NCI-H1417 (cell line): ENCODE data around the gene IGSF9B.
"Not testable (repeated sequence)": the region's sequence is repeated elsewhere in the genome, so short reads cannot be mapped to it uniquely, and the experiment has no call there.

ENCODE experiments used
- DNase-seq, 3 experiments: peaks; one replicate each; lab custom pipeline; 2025; lab: John Stamatoyannopoulos, UW

The IGSF9B gene, protein sequence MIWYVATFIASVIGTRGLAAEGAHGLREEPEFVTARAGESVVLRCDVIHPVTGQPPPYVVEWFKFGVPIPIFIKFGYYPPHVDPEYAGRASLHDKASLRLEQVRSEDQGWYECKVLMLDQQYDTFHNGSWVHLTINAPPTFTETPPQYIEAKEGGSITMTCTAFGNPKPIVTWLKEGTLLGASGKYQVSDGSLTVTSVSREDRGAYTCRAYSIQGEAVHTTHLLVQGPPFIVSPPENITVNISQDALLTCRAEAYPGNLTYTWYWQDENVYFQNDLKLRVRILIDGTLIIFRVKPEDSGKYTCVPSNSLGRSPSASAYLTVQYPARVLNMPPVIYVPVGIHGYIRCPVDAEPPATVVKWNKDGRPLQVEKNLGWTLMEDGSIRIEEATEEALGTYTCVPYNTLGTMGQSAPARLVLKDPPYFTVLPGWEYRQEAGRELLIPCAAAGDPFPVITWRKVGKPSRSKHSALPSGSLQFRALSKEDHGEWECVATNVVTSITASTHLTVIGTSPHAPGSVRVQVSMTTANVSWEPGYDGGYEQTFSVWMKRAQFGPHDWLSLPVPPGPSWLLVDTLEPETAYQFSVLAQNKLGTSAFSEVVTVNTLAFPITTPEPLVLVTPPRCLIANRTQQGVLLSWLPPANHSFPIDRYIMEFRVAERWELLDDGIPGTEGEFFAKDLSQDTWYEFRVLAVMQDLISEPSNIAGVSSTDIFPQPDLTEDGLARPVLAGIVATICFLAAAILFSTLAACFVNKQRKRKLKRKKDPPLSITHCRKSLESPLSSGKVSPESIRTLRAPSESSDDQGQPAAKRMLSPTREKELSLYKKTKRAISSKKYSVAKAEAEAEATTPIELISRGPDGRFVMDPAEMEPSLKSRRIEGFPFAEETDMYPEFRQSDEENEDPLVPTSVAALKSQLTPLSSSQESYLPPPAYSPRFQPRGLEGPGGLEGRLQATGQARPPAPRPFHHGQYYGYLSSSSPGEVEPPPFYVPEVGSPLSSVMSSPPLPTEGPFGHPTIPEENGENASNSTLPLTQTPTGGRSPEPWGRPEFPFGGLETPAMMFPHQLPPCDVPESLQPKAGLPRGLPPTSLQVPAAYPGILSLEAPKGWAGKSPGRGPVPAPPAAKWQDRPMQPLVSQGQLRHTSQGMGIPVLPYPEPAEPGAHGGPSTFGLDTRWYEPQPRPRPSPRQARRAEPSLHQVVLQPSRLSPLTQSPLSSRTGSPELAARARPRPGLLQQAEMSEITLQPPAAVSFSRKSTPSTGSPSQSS (N-terminal part only)

GRCh38 chr11:133956650-133957633 lies at the start of gene IGSF9B:
Gene IGSF9B (minus strand): TSS chr11:133956968. CDS start chr11:133956754, 214 bp downstream.
- DNase-seq = peak; percentile 95 to 98 (median 97)

DNA sequence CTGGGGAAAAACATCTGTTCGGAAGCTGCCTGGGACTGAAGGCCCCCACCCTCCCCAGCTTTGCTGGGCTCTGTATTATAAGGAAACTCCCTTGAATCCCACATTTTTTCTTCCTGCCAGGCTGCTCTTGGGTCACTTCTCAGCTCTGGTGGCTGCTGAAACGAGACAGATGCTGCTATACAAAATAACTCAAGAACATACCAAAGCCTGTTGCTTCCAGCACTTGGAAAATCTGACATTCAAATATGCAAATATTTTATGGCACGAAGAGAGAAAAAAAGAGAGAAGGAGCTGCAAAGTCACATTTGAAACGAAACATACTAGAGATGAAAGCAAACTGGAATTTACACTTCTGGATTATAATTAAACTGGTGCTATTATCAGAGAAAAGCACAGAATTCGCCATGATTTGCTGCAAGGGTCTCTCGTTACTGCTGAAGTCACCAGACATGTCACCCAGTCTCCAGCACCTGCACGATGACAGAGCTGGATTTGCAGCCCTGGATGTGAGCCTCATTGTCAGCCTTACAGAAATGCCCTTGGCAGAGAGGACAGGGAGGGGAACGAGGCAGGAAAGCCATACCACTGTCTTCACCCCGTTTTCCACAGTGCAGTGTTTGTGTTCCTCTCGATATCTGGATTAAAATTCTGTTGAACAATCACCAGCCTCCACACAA lies 47.9 kb upstream of the IGSF9B start:
- no peak for DNase-seq

- DNase-seq = no peak
Observed at GRCh38 chr11:134003792-134004495, 47.2 kb upstream of the IGSF9B start.

GRCh38 chr11:134002819-134003218 lies 46.1 kb upstream of the IGSF9B start:
- not testable (repeated sequence) for DNase-seq

- not testable (repeated sequence) for DNase-seq
Observed at GRCh38 chr11:134002338-134002737, 45.6 kb upstream of the IGSF9B start.

GRCh38 chr11:134001596-134001995 lies 44.8 kb upstream of the IGSF9B start:
- no peak for DNase-seq

DNA sequence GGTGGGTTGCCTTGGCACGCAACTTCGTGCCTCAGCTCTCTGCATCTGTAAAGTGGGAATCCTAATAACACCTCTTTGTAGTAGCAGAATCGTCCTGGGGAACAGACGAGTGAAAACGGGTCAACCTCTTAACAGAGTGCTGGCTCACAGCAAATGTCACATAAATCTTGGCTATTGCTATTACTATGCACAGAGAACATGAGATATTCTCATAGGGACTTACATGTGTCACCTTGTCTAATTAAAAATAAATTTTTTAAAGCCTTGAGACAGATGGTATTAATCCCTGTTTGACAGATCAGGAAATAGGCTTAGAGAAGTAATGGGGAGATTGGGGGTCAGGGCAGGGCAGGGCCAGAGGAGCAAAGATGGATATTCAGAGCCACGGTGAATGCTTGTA lies 44.3 kb upstream of the IGSF9B start:
- DNase-seq = no peak

DNA sequence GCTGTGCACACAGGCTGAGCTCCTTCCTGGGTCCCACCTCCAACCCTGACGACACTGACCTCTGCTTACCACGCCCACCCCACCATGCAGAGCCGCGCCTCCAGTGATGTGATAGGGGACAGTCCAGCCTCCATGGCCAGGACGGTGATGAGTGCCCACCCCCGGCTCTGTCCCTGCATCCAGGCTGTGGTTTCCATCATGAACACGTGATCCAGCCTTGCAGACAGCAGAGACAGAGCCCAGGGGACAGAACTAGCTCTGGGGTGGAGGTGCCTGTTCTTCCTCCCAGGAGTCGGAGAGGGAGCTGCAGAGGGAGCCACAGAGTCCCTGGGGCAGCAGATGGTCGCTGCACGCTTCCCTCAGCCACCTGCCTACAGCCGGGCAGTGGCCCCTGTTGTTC lies 42.6 kb upstream of the IGSF9B start:
- no peak for DNase-seq

DNA sequence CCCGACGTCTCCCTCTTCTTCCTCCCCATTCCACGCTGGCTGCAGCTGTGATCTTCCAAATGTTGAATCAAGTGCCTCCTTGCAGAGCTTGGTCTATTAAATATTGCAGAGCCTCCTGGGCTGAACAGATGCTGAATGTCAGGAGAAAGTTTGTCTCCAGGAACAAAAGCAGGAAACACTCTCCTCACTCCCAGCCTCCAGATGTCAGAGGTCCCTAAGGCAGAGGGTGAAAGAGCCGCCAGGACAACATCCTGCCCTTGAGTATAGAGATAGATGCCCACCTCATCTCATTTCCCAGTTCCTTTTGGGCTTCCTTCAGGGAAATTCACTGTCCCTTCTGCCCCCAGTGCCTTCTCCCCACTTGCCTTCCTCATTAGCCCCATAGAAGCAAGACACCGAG lies 40.8 kb upstream of the IGSF9B start:
- DNase-seq = no peak

DNA sequence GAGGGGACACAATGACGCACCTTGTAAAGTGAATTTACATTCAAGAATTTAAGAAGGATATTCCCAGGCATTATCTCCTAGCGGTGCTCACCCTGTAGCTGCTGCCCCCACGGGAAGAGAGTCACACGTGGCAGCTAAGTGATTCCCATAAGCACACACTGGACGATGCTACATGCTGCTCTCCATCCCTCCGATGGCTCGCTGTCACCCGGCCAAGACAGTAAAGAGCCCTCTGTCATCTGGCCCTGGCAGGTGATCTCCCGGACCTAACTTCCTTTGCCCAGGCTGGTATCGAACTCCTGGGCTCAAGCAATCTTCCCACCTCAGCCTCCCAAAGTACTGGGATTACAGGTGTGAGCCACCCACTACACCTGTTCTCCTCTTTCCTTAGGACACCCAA lies 39.9 kb upstream of the IGSF9B start:
- DNase-seq = no peak

- DNase-seq = peak in 2 of 3 experiments; percentile 14
Observed at GRCh38 chr11:133995066-133995465, 38.3 kb upstream of the IGSF9B start.

DNA sequence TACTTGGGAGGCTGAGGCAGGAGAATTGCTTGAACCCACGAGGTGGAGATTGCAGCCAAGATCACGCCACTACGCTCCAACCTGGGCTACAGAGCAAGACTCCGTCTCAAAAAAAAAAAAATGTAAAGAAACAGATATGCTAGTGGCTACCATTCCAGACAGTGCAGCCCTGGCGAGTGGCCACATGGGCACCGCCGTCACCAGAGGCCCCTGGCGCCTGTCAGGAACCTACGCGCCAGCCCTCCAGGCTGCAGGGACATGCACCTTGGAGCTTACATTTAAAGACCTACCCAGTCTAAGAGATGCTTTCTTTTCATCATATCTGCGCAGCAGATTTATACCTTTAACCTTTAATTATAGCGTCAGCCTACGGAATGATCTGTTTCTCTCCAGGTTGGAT lies 37.2 kb upstream of the IGSF9B start:
- no peak for DNase-seq

GRCh38 chr11:133993107-133993506 lies 36.3 kb upstream of the IGSF9B start:
- peak in 1 of 3 experiments; percentile 57 for DNase-seq

- no peak for DNase-seq
Observed at GRCh38 chr11:133992121-133992520, 35.4 kb upstream of the IGSF9B start.

- DNase-seq = no peak
Observed at GRCh38 chr11:133991101-133991500, 34.3 kb upstream of the IGSF9B start.

DNA sequence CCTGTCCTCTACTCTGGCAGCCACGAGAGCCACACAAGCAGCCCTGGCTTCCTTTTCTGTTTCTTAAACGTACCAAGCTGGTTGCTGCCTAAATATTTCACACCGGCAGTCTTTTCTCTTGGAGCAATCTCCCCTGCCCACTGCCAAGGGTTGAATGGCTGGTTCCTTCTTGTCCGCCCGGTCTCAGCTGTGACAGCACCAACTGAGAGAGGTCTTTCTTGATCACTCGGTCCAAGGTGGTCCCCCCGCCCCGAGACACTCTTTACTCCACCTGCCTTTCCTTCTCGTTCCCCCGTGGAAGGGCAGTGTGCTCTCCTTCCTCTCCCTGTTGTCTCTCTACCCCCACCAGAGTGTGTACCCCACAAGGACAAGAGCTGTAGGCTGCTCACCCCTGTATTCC lies 33.7 kb upstream of the IGSF9B start:
- DNase-seq = no peak

- peak; percentile 7 to 60 (median 18) for DNase-seq
Observed at GRCh38 chr11:133988686-133989410, 32.1 kb upstream of the IGSF9B start.

DNA sequence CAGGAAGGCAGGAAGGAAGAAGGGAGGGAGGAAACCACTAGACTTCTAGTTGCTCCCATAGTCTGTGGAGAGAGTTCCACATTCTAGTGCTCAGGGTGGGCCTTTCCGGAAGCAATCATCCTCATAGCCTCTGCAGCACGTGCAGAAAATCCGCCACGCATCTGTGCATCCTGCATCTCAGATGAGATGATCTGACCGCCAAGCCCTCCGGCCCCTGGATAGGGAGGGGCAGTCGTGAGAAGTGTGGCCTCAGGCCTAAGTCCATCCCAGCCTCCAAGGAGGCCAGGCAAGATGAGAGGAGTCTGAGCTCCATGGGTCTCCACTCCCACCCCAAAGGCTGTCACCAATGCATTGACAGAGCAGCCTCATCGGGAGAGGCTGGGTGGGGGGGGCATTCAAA lies 30.4 kb upstream of the IGSF9B start:
- no peak for DNase-seq
